ENCODE measurements around the gene GRID2. TPM values are rescaled to one million over a fixed set of nuclear protein-coding genes. Genes with fewer than 3 reads are reported as not detected.

The GRID2 gene
- total and polyA plus RNA-seq, 4 donors: under 0.01 to 0.02 TPM; not detected in 2

- Histone ChIP-seq H3K4me1 (ENCODE audit: control insufficient read depth in 4 of 4, insufficient read depth in 4 of 4, low read length in 3 of 4) (no peaks in the 10 kb centered on the region), H3K27me3 (ENCODE audit: control insufficient read depth in 4 of 4, insufficient read depth in 4 of 4, low read length in 3 of 4) (no peaks in the 10 kb centered on the region), H3K9me3 (ENCODE audit: control insufficient read depth in 4 of 4, low read length in 3 of 4) (no peaks in the 10 kb centered on the region), H3K36me3 (ENCODE audit: control insufficient read depth in 4 of 4, insufficient read depth in 3 of 4, low read depth in 1 of 4, low read length in 3 of 4) (no peaks in the 10 kb centered on the region), H3K4me3 (ENCODE audit: low read depth in 1 of 3, low read length in 3 of 3) (no peak overlapping the region), H3K9ac (ENCODE audit: low read depth in 1 of 2, low read length in 2 of 2) (no peak overlapping the region), H3K27ac (ENCODE audit: low read depth in 1 of 2, low read length in 2 of 2) (no peak overlapping the region)
- TF ChIP-seq REST (IDR thresholded peaks at IDR 0.05) (no peak), EGR1 (IDR thresholded peaks at IDR 0.05; ENCODE audit: low read depth in 2 of 2) (no peak), TAF1 (conservative IDR thresholded peaks at IDR 0.05) (no peak), ZBTB33 (IDR thresholded peaks at IDR 0.05) (no peak)
- WGBS: 71% methylated on average over 2 of the region's 2 CpGs
- DNase-seq (ENCODE audit: low spot score): no peak
These were observed 913.7 kb downstream of the GRID2 start for GRCh38 chr4:93217431-93217830.

- Histone ChIP-seq H3K27me3 (ENCODE audit: control insufficient read depth in 4 of 4, insufficient read depth in 4 of 4, low read length in 3 of 4) (peaks cover 0 to 2% (median 0%) of the 10 kb centered on the region in 4 donors), H3K36me3 (ENCODE audit: control insufficient read depth in 4 of 4, insufficient read depth in 3 of 4, low read depth in 1 of 4, low read length in 3 of 4) (no peaks in the 10 kb centered on the region), H3K27ac (ENCODE audit: low read depth in 1 of 2, low read length in 2 of 2) (no peak overlapping the region), H3K4me1 (ENCODE audit: control insufficient read depth in 4 of 4, insufficient read depth in 4 of 4, low read length in 3 of 4) (no peaks in the 10 kb centered on the region), H3K4me3 (ENCODE audit: low read depth in 1 of 3, low read length in 3 of 3) (no peak overlapping the region), H3K9ac (ENCODE audit: low read depth in 1 of 2, low read length in 2 of 2) (no peak overlapping the region), H3K9me3 (ENCODE audit: control insufficient read depth in 4 of 4, low read length in 3 of 4) (peaks cover 0 to 3% (median 0%) of the 10 kb centered on the region in 4 donors)
- WGBS: 77% methylated on average over 8 of the region's 8 CpGs
- TF ChIP-seq ZBTB33 (IDR thresholded peaks at IDR 0.05) (no peak), MAX (IDR thresholded peaks at IDR 0.05) (no peak), FOXA1 (IDR thresholded peaks at IDR 0.05) (no peak), HNF4A (conservative IDR thresholded peaks at IDR 0.05) (no peak)
- DNase-seq (ENCODE audit: low spot score): no peak
These were observed 918.0 kb downstream of the GRID2 start for GRCh38 chr4:93221771-93222170.

GRCh38 chr4:93228021-93228420, 924.3 kb downstream of the GRID2 start:
- 52% methylated on average over 3 of the region's 3 CpGs for WGBS
- DNase-seq (ENCODE audit: low spot score): no peak
- H3K4me1 ChIP-seq (ENCODE audit: control insufficient read depth in 4 of 4, insufficient read depth in 4 of 4, low read length in 3 of 4): no peaks in the 10 kb centered on the region
- H3K36me3 ChIP-seq (ENCODE audit: control insufficient read depth in 4 of 4, insufficient read depth in 3 of 4, low read depth in 1 of 4, low read length in 3 of 4): no peaks in the 10 kb centered on the region
- H3K27me3 ChIP-seq (ENCODE audit: control insufficient read depth in 4 of 4, insufficient read depth in 4 of 4, low read length in 3 of 4): peaks cover 0 to 2% (median 0%) of the 10 kb centered on the region in 4 donors
- peaks cover 0 to 3% (median 0%) of the 10 kb centered on the region in 4 donors for H3K9me3 ChIP-seq (ENCODE audit: control insufficient read depth in 4 of 4, low read length in 3 of 4)
- no peak overlapping the region for H3K9ac ChIP-seq (ENCODE audit: low read depth in 1 of 2, low read length in 2 of 2)
- H3K27ac ChIP-seq (ENCODE audit: low read depth in 1 of 2, low read length in 2 of 2): no peak overlapping the region
- H3K4me3 ChIP-seq (ENCODE audit: low read depth in 1 of 3, low read length in 3 of 3): no peak overlapping the region
- no peak for TF ChIP-seq JUND (IDR thresholded peaks at IDR 0.05)
- no peak for TF ChIP-seq CTCF (IDR thresholded peaks at IDR 0.05; ENCODE audit: low read depth, low read length, missing input control)
- TF ChIP-seq ATF3 (IDR thresholded peaks at IDR 0.05): no peak
- no peak for TF ChIP-seq YY1 (IDR thresholded peaks at IDR 0.05)
- no peak for TF ChIP-seq REST (IDR thresholded peaks at IDR 0.05)
- no peak for TF ChIP-seq EGR1 (IDR thresholded peaks at IDR 0.05; ENCODE audit: low read depth in 2 of 2)
- no peak for TF ChIP-seq FOXA2 (IDR thresholded peaks at IDR 0.05)
- TF ChIP-seq HNF4A (conservative IDR thresholded peaks at IDR 0.05): no peak
- TF ChIP-seq RXRA (IDR thresholded peaks at IDR 0.05): no peak
- no peak for TF ChIP-seq HNF4G (IDR thresholded peaks at IDR 0.05)

Measured in liver (tissue), 9 donors.